Ovary (tissue), 9 donors: ENCODE data around the gene PKN1. TPM values are rescaled to one million over a fixed set of nuclear protein-coding genes. Genes with fewer than 3 reads are reported as not detected.
"Not testable (repeated sequence)": the region's sequence is repeated elsewhere in the genome, so short reads cannot be mapped to it uniquely, and the experiment has no call there.

Experiments
- DNase-seq, 5 donors: peaks; one replicate each; pipeline ENCODE4 v3.0.0-alpha.2; 2019 to 2020
- H3K27ac ChIP-seq, 2 donors: fragments of 200-600 bp; one replicate each; pipeline versions ENCODE4 v1.5.1 to v1.8.0; 2019 to 2022
- H3K27me3 ChIP-seq: fragments of 200-600 bp; one replicate; pipeline ENCODE4 v1.8.0; 2022
- H3K36me3 ChIP-seq: fragments of 200-600 bp; sonication (generic); one replicate; pipeline ENCODE4 v1.5.1; 2019
- H3K4me1 ChIP-seq: one replicate; pipeline ENCODE4 v1.8.1; 2013; ENCODE audit warnings: mild to moderate bottlenecking, moderate library complexity; ENCODE audit not compliant: insufficient read depth
- H3K4me3 ChIP-seq: fragments of 200-600 bp; sonication (generic); one replicate; pipeline ENCODE4 v1.5.1; 2017
- H3K9me3 ChIP-seq, 2 donors: fragments of 200-600 bp in 1 of 2; sonication (generic) in 1 of 2; one replicate each; pipeline versions ENCODE4 v1.5.1 to v1.8.1; 2013 to 2019; ENCODE audit warnings: mild to moderate bottlenecking in 1 of 2, moderate library complexity in 1 of 2
- CTCF ChIP-seq, 3 donors: fragments of 450-650 bp in 2 of 3; fragments of 200-600 bp in 1 of 3; IDR thresholded peaks; one replicate each; pipeline versions ENCODE4 v1.5.1 to v1.8.0; 2016 to 2022; ENCODE audit warnings: antibody characterized with exemption in 3 of 3, mild to moderate bottlenecking in 1 of 3
- EP300 ChIP-seq: sonication (generic); formaldehyde crosslinking; IDR thresholded peaks from one replicate; pipeline ENCODE4 v1.6.1; 2017; ENCODE audit warnings: antibody characterized with exemption
- POLR2A ChIP-seq: fragments of 450-650 bp; IDR thresholded peaks from one replicate; pipeline ENCODE4 v1.6.1; 2017; ENCODE audit warnings: antibody characterized with exemption, mild to moderate bottlenecking, moderate library complexity
- WGBS, 3 donors: extraction: QIAGEN DNeasy Blood & Tissue Kit in 1 of 3; methylation state at CpG; one replicate each; pipeline versions ENCODE4 v1.1.5 to v1.1.7; 2013 to 2017; 5-methylcytosine and 5-hydroxymethylcytosine counted together
- intact Hi-C, 4 donors: fragments of 100-400 bp; cut with DNase I; formaldehyde crosslinking; loops; one replicate each; pipeline versions ENCODE4 v1.11.0 to v1.15.1; 2022 to 2023
- polyA plus RNA-seq, 2 donors: library from polyadenylated mRNA; stranded (reverse); fragments of 200-250 nt in 1 of 2; fragments of 350-450 nt in 1 of 2; fragmentation: Illumina TruSeq in 1 of 2; extraction: RNeasy Lipid Tissue Mini Kit (QIAGEN cat#74804) in 1 of 2; gene quantifications; one replicate each; pipeline ENCODE4 v1.2.3, GENCODE V29; 2013 to 2014
- total RNA-seq, 7 donors: library from RNA; depleted of rRNA in 2 of 7; stranded (reverse); fragments of >200 nt in 2 of 7; fragmentation: NEBNext Ultra II Directional in 3 of 7; extraction: Animal tissue kit (Norgen Biotek cat#: 25700) in 3 of 7; gene quantifications; one replicate each; pipeline versions ENCODE4 v1.1.0 to v1.2.4, GENCODE V29; 2016 to 2023
- donor health status: DM: no; HTN: no; CAD: no; lungs with moderate emphysema.
- donor health status: DM: no; HTN: no; CAD: no.
- donor health status: Bipolar disorder and iron deficiency.
- donor health status: DM: yes; HTN: yes; CAD: no.
- donor health status: DM: no; HTN: no; CAD: no.
- donor health status: DM: yes; HTN: yes; CAD: no.

Gene PKN1
- total and polyA plus RNA-seq, 9 donors, result 16.6 to 128 (median 68.6) TPM

GRCh38 chr19:14400951-14401431, 32.1 kb upstream of the PKN1 start:
- no peak for DNase-seq
- peaks cover 3% of the 10 kb centered on the region for H3K4me1 ChIP-seq
- TF ChIP-seq CTCF (IDR thresholded peaks at IDR 0.05), result no peak
- no peak for TF ChIP-seq EP300
- no peak for TF ChIP-seq POLR2A
- intact Hi-C loops, result no loop called here
- H3K27me3 ChIP-seq, result no peaks in the 10 kb centered on the region
- H3K27ac ChIP-seq, result no peak overlapping the region
- no peak overlapping the region for H3K4me3 ChIP-seq
- 86 to 92% (median 87%) methylated on average over 11 of the region's 11 CpGs for WGBS, 3 donors
- H3K9me3 ChIP-seq, result no peaks in the 10 kb centered on the region
- H3K36me3 ChIP-seq, result no peaks in the 10 kb centered on the region

GRCh38 chr19:14401468-14402195, 31.5 kb upstream of the PKN1 start:
- H3K27ac ChIP-seq, result no peak overlapping the region
- TF ChIP-seq POLR2A (no peak), EP300 (no peak), CTCF (IDR thresholded peaks at IDR 0.05) (no peak)
- intact Hi-C loops, result no loop called here
- DNase-seq, result no peak
- no peak overlapping the region for H3K4me3 ChIP-seq
- H3K9me3 ChIP-seq, result no peaks in the 10 kb centered on the region
- H3K36me3 ChIP-seq, result no peaks in the 10 kb centered on the region
- no peaks in the 10 kb centered on the region for H3K27me3 ChIP-seq
- peaks cover 6% of the 10 kb centered on the region for H3K4me1 ChIP-seq
- 90 to 96% (median 94%) methylated on average over 18 of the region's 18 CpGs for WGBS, 3 donors

GRCh38 chr19:14402332-14403144, 30.6 kb upstream of the PKN1 start:
- no peaks in the 10 kb centered on the region for H3K36me3 ChIP-seq
- intact Hi-C loops, result no loop called here
- peak in 1 of 5 donors; percentile 43 for DNase-seq
- no peak overlapping the region for H3K4me3 ChIP-seq
- H3K4me1 ChIP-seq, result peaks cover 6% of the 10 kb centered on the region
- TF ChIP-seq POLR2A, result no peak
- WGBS, 3 donors, result 51 to 63% (median 58%) methylated on average over 26 of the region's 26 CpGs
- no peaks in the 10 kb centered on the region for H3K9me3 ChIP-seq
- H3K27me3 ChIP-seq, result no peaks in the 10 kb centered on the region
- no peak overlapping the region for H3K27ac ChIP-seq

- H3K36me3 ChIP-seq, H3K4me3 ChIP-seq, H3K9me3 ChIP-seq, H3K4me1 ChIP-seq, H3K27me3 ChIP-seq, intact Hi-C loops, DNase-seq, H3K27ac ChIP-seq: not testable (repeated sequence)
- 93 to 94% (median 94%) methylated on average over 15 of the region's 15 CpGs for WGBS, 3 donors
Measured at GRCh38 chr19:14403145-14403930, 29.8 kb upstream of the PKN1 start.

- Histone ChIP-seq H3K36me3 (no peaks in the 10 kb centered on the region), H3K9me3 (no peaks in the 10 kb centered on the region), H3K27ac (no peak overlapping the region), H3K4me3 (no peak overlapping the region), H3K27me3 (no peaks in the 10 kb centered on the region), H3K4me1 (peaks cover 6% of the 10 kb centered on the region)
- 80 to 89% (median 88%) methylated on average over 9 of the region's 9 CpGs for WGBS, 3 donors
- intact Hi-C loops, result no loop called here
- DNase-seq, result no peak
- no peak for TF ChIP-seq POLR2A
- no peak for TF ChIP-seq EP300
- TF ChIP-seq CTCF (IDR thresholded peaks at IDR 0.05), result no peak
Measured at GRCh38 chr19:14404312-14404711, 28.8 kb upstream of the PKN1 start.
